OCI-LY3 (cell line): ENCODE data around the gene C20orf202.

ENCODE experiments used
- CTCF ChIP-seq: fragments of 200-600, 300-600 bp; sonication (generic); IDR thresholded peaks from 2 replicates; pipeline ENCODE4 v1.5.1; 2014; ENCODE audit warnings: antibody characterized with exemption, low read length, low read depth
- EZH2phosphoT487 ChIP-seq: fragments of 200-600 bp; shearing (Covaris generic); IDR thresholded peaks from 2 replicates; pipeline ENCODE4 v1.6.1; 2018; ENCODE audit warnings: antibody characterized with exemption, mixed run types, low read depth

- TF ChIP-seq CTCF: no peak
- no peak for TF ChIP-seq EZH2phosphoT487
Measured at GRCh38 chr20:1196634-1197033, 6.6 kb upstream of the C20orf202 start.
